ENCODE results near the gene ARID1B.

The ARID1B gene

GRCh38 chr6:157244175-157244574 is 467.0 kb downstream of the ARID1B start:
- TF ChIP-seq GATA2 (IDR thresholded peaks at IDR 0.05; ENCODE audit: low read depth, low read length) (no peak), GATA3 (IDR thresholded peaks at IDR 0.05; ENCODE audit: low read depth, low read length) (no peak)

- TF ChIP-seq GATA2 (IDR thresholded peaks at IDR 0.05; ENCODE audit: low read depth, low read length): no peak
- no peak for TF ChIP-seq GATA3 (IDR thresholded peaks at IDR 0.05; ENCODE audit: low read depth, low read length)
Measured at GRCh38 chr6:157244780-157245179, 467.6 kb downstream of the ARID1B start.

- no peak for TF ChIP-seq GATA3 (IDR thresholded peaks at IDR 0.05; ENCODE audit: low read depth, low read length)
- no peak for TF ChIP-seq GATA2 (IDR thresholded peaks at IDR 0.05; ENCODE audit: low read depth, low read length)
Measured at GRCh38 chr6:157245436-157245835, 468.3 kb downstream of the ARID1B start.

GRCh38 chr6:157246048-157246630 is 469.0 kb downstream of the ARID1B start:
- TF ChIP-seq GATA2 (IDR thresholded peaks at IDR 0.05; ENCODE audit: low read depth, low read length): no peak
- TF ChIP-seq GATA3 (IDR thresholded peaks at IDR 0.05; ENCODE audit: low read depth, low read length): no peak

- TF ChIP-seq GATA3 (IDR thresholded peaks at IDR 0.05; ENCODE audit: low read depth, low read length) (no peak), GATA2 (IDR thresholded peaks at IDR 0.05; ENCODE audit: low read depth, low read length) (no peak)
Measured at GRCh38 chr6:157246771-157247484, 469.8 kb downstream of the ARID1B start.

GRCh38 chr6:157248264-157248663 is 471.1 kb downstream of the ARID1B start:
- TF ChIP-seq GATA2 (IDR thresholded peaks at IDR 0.05; ENCODE audit: low read depth, low read length) (no peak), GATA3 (IDR thresholded peaks at IDR 0.05; ENCODE audit: low read depth, low read length) (no peak)

- no peak for TF ChIP-seq GATA2 (IDR thresholded peaks at IDR 0.05; ENCODE audit: low read depth, low read length)
- no peak for TF ChIP-seq GATA3 (IDR thresholded peaks at IDR 0.05; ENCODE audit: low read depth, low read length)
Measured at GRCh38 chr6:157249826-157250225, 472.6 kb downstream of the ARID1B start.

GRCh38 chr6:157251586-157252247 is 474.5 kb downstream of the ARID1B start:
- TF ChIP-seq GATA3 (IDR thresholded peaks at IDR 0.05; ENCODE audit: low read depth, low read length): peak; percentile 97
- TF ChIP-seq GATA2 (IDR thresholded peaks at IDR 0.05; ENCODE audit: low read depth, low read length): peak; percentile 98

GRCh38 chr6:157253017-157253416 is 475.8 kb downstream of the ARID1B start:
- no peak for TF ChIP-seq GATA3 (IDR thresholded peaks at IDR 0.05; ENCODE audit: low read depth, low read length)
- TF ChIP-seq GATA2 (IDR thresholded peaks at IDR 0.05; ENCODE audit: low read depth, low read length): no peak

- TF ChIP-seq GATA2 (IDR thresholded peaks at IDR 0.05; ENCODE audit: low read depth, low read length) (no peak), GATA3 (IDR thresholded peaks at IDR 0.05; ENCODE audit: low read depth, low read length) (no peak)
Measured at GRCh38 chr6:157253699-157254098, 476.5 kb downstream of the ARID1B start.

GRCh38 chr6:157254538-157254937 is 477.4 kb downstream of the ARID1B start:
- TF ChIP-seq GATA3 (IDR thresholded peaks at IDR 0.05; ENCODE audit: low read depth, low read length): no peak

- TF ChIP-seq GATA2 (IDR thresholded peaks at IDR 0.05; ENCODE audit: low read depth, low read length): no peak
Measured at GRCh38 chr6:157255079-157255478, 477.9 kb downstream of the ARID1B start.

- TF ChIP-seq GATA2 (IDR thresholded peaks at IDR 0.05; ENCODE audit: low read depth, low read length) (no peak), GATA3 (IDR thresholded peaks at IDR 0.05; ENCODE audit: low read depth, low read length) (no peak)
Measured at GRCh38 chr6:157258878-157259277, 481.7 kb downstream of the ARID1B start.

GRCh38 chr6:157259443-157259842 is 482.3 kb downstream of the ARID1B start:
- TF ChIP-seq GATA2 (IDR thresholded peaks at IDR 0.05; ENCODE audit: low read depth, low read length) (no peak), GATA3 (IDR thresholded peaks at IDR 0.05; ENCODE audit: low read depth, low read length) (no peak)
